Activated CD8-positive, alpha-beta memory T cell treated with anti-CD3 and anti-CD28 coated beads for 1 hour (primary cell): ENCODE measurements around the gene EDC3.
"Not testable (repeated sequence)": the region's sequence is repeated elsewhere in the genome, so short reads cannot be mapped to it uniquely, and the experiment has no call there.

Experiments used
- DNase-seq, 2 donors: peaks; one replicate each; pipeline ENCODE4 v3.0.0-alpha.2; 2020; ENCODE audit warnings: low read depth in 1 of 2; ENCODE audit errors: extremely low read depth in 1 of 2

Gene EDC3

GRCh38 chr15:74612677-74613076, 83.1 kb downstream of the EDC3 start:
- no peak for DNase-seq

GRCh38 chr15:74611834-74612233, 84.0 kb downstream of the EDC3 start:
- no peak for DNase-seq

- no peak for DNase-seq
Measured at GRCh38 chr15:74611341-74611740, 84.5 kb downstream of the EDC3 start.

- no peak for DNase-seq
Measured at GRCh38 chr15:74610302-74610951, 85.4 kb downstream of the EDC3 start.

DNA sequence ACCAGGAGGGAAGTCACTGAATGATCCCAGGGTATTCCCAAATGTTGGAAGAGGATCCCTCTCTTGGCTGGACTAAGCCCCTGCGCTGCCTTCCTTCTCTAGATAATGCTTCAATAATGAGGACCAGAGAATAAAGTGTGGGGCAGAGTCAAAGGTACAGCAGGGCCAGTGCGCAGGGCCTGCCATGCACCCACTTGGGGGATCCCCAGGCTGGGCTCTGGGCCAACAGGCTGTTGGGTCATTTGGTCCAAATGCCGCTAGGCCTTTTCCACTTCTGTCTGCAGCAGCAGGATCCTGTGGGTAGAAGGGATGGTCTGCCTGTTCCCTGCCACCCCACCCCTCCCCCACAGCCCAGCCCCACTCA, 85.9 kb downstream of the EDC3 start:
- no peak for DNase-seq

- no peak for DNase-seq
Measured at GRCh38 chr15:74608786-74609185, 87.0 kb downstream of the EDC3 start.

DNA sequence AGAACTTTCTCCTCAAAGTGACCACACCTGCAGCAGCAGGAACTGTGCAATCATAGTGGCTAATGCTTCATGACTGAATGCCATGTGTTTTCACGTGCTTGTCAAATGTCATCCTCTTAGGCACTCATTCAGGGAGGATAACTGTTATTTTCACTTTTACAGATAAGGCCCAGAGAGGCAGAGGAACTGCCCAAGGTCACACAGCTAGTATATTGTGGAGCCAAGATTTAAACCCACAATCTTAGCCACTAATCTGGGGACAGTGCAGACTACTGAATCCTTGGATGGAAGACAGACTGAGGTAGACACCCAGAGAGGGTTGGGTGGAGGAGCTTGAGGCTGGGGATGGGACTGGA, 90.1 kb downstream of the EDC3 start:
- DNase-seq, result no peak

DNA sequence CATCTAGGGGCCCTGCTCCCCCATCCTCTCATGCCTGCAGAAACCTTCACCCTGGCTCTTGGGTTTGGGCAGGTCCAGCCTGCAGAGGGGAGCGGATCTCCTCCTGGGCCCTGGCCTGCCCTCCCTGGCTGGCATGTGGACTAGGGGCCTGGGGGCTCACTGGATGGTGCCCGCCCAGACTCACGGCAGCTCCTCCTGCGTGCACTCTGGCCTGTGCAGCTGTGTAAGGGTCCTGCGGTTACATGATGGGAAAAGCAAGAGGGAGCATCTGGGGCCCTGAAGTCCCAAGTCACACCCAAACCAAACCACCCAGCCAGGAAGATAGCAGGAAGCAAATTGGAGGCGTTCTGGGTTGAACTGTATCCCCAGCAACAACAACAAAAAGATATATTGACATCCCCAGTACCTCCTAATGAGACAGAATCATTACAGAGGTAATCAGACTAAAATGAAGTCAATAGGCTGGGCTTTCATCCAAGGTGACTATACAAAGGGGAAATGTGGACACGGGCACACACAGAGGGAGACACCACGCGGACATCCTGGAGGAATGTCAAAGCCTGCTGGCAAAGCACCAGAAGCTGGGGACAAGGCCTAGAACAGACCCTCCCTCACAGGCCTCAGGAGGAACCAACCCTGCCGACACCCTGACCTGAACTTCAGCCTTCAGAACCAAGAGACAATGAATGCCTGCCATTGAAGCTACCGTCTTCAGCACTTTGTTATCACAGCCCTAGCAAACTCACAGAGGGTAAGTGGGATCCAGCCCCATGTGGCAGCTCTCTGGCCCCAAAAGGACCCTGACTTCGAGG, 90.6 kb downstream of the EDC3 start:
- no peak for DNase-seq

- DNase-seq, result no peak
Measured at GRCh38 chr15:74603789-74604705, 91.8 kb downstream of the EDC3 start.

DNA sequence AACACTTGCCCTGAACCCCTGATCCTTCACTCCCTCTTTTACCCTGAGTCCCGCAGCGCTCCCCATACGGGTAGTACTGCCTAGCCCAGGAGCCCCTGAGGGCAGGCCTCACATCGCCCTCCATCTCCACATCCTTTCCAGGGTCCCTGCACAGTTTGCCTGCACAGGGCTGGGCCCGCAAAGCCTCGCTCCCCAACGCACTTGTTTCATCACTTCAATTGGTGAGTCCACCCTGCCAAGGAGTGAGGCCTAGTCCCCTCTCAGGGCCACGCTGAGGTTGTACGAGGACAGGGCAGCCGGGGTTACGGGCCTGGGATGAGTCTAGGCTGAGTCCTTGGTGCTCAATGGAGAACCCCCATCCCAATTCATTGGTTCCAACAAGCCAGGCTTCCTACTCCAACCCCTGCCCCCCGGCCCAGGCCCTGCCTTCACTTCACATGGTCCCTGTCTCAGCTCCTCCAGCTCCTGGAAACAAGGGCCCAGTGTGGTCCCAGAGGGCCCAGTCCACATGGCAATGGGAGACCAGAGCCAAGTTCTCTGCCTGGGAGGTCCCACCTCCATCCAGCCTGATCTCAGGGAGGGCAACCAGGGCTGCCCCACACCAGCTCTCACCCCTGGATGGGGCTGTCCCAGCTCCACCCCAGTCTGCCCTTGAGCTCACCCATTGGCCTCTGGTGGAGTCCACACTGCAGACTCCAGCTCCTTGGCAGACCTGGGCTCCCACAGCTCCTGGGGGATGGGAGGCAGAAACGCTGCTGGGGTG, 92.6 kb downstream of the EDC3 start:
- DNase-seq, result no peak

DNA sequence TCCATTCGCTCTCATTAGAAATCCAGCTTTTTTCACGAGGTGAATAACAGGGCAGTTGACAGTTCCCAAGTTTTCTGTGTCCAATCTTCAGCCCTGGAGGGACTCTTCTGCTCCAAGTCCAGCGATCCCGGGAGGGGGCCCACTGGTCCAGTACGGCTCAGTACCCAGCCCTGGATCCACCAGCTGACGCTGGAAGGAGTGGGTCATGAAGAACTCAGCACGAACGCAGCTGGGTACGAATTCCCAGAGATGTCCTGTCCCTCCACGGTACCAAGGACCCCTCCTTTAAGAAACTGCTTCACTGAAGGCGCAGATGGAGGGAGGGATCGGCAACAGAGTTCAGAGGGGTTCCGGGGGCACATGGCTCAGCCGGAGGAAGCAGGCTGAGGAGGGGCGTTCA, 96.7 kb downstream of the EDC3 start:
- no peak for DNase-seq

DNA sequence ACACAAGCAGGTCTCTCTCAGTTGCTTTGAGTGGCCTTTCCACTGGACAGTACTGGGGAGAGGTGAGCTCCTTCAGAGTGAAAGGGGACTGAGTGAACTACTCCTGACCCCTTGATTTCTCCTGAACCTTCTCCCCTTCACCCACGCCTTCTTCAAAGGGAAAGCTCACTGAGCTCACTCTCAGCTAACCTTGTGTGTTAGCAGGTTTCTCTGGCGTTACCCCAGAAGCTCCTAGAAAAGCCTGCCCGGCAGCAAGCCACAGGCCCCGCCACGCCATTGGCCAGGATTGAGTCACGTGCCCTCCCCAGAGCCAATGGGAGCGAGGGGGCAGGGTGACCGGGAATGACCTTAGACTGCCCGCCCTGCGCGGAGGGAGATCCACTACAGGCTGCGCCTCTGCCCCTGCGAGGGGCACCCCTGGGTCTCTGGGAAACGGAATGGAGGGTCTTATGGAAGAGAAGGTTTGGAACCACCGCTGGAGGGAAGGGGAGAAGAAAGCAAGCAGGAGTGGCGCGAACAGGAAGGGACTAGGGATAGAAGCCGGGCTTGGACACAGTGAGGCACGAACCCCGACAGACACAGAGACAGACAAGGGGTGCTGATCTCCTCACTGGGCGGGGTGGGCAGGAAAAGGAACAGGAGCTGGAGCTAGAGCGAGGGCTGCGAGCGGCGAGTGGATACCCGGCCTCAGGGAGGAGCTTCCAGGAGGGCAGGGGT, 97.5 kb downstream of the EDC3 start:
- DNase-seq, result peak; percentile 70 to 80

- DNase-seq, result not testable (repeated sequence)
Measured at GRCh38 chr15:74597146-74597705, 98.6 kb downstream of the EDC3 start.

- DNase-seq, result not testable (repeated sequence)
Measured at GRCh38 chr15:74596736-74597135, 99.1 kb downstream of the EDC3 start.

- no peak for DNase-seq
Measured at GRCh38 chr15:74595271-74595670, 100.6 kb downstream of the EDC3 start.

- DNase-seq, result no peak
Measured at GRCh38 chr15:74594455-74594854, 101.4 kb downstream of the EDC3 start.

DNA sequence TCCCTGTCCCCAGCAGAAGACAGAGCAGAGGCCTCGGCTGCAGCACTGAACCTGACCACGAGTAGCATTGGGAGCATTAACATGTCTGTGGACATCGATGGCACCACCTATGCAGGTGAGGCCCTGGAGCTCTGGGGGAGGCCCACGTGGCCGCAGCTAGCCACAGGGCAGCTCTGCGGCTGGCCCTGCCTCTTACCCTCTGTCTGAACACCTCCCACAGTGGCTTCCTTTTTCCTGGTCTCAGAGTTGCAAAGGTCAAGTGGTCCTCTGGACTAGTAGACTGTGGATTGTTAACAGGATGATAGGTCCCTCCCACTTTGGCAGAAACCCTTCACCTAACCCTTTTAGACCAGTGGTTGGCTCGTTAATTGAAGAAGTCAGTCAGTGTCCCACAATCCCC, 102.7 kb downstream of the EDC3 start:
- no peak for DNase-seq

DNA sequence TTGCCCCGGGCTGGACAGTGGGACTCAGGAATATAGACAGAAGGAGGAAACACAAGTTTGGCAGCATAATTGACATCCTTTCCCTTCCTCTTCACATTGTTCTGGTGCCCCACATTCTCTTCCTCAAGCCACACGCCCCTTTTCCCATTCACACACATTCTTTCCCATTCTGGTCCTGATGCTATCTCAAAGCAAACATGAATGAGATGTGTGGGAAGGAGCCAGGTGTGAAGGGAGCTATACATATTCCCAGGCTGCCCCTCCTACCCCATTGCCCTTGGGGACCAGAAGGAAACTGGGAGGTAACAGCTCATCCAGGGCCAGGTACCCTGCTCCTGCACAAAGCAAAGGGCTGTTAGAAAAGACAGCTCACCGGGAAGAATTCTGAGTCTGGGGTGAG, 103.6 kb downstream of the EDC3 start:
- DNase-seq, result no peak

DNA sequence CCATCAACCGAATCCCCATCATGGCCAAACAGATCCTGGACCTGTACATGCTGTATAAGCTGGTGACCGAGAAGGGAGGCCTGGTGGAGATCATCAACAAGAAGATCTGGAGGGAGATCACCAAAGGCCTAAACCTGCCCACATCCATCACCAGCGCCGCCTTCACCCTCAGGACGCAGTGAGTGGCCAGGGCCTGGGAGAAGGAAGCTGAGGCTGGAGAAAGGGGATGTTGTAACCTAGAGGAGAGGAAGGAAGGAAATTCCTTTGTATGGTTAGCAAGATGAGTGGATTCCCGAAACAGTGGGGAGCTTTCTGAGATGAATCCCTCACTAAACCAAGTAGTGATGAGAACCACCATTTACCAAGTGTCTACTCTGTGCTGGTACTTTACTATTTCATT, 106.0 kb downstream of the EDC3 start:
- no peak for DNase-seq

GRCh38 chr15:74585857-74586256, 110.0 kb downstream of the EDC3 start:
- DNase-seq, result no peak
